IPS-18a (cell line): ENCODE measurements around the gene ADAMTS17.
"Not testable (repeated sequence)": the region's sequence is repeated elsewhere in the genome, so short reads cannot be mapped to it uniquely, and the experiment has no call there.

Experiments used
- H3K27ac ChIP-seq: one replicate; pipeline ENCODE4 v1.5.1; 2013; ENCODE audit warnings: low read length
- H3K27me3 ChIP-seq: one replicate; pipeline ENCODE4 v1.6.1; 2013; ENCODE audit warnings: mild to moderate bottlenecking, low read length; ENCODE audit not compliant: control insufficient read depth, insufficient read depth
- H3K36me3 ChIP-seq: one replicate; pipeline ENCODE4 v1.6.1; 2013; ENCODE audit warnings: low read depth, low read length; ENCODE audit not compliant: control insufficient read depth
- H3K4me1 ChIP-seq: one replicate; pipeline ENCODE4 v1.6.1; 2013; ENCODE audit warnings: low read depth, low read length; ENCODE audit not compliant: control insufficient read depth
- H3K4me3 ChIP-seq: one replicate; pipeline ENCODE4 v1.5.1; 2013; ENCODE audit warnings: low read length
- H3K9ac ChIP-seq: one replicate; pipeline ENCODE4 v1.6.1; 2013; ENCODE audit warnings: mild to moderate bottlenecking, low read length, moderate library complexity
- H3K9me3 ChIP-seq: one replicate; pipeline ENCODE4 v1.6.1; 2013; ENCODE audit warnings: low read depth, low read length; ENCODE audit not compliant: control insufficient read depth

The ADAMTS17 gene

GRCh38 chr15:100350434-100351226, 8.9 kb upstream of the ADAMTS17 start:
- peaks cover 10% of the 10 kb centered on the region for H3K27me3 ChIP-seq
- no peak overlapping the region for H3K9ac ChIP-seq
- H3K9me3 ChIP-seq = no peaks in the 10 kb centered on the region
- H3K36me3 ChIP-seq = no peaks in the 10 kb centered on the region
- peaks cover 4% of the 10 kb centered on the region for H3K4me1 ChIP-seq
- H3K4me3 ChIP-seq = peak overlapping the region; percentile 98
- no peak overlapping the region for H3K27ac ChIP-seq

GRCh38 chr15:100349696-100350433, 8.1 kb upstream of the ADAMTS17 start:
- Histone ChIP-seq H3K4me3 (peak overlapping the region; percentile 98), H3K4me1 (peaks cover 4% of the 10 kb centered on the region), H3K36me3 (no peaks in the 10 kb centered on the region), H3K9me3 (no peaks in the 10 kb centered on the region), H3K9ac (peak overlapping the region; percentile 79), H3K27me3 (peaks cover 14% of the 10 kb centered on the region), H3K27ac (no peak overlapping the region)

GRCh38 chr15:100349321-100349695, 7.5 kb upstream of the ADAMTS17 start:
- H3K36me3 ChIP-seq = no peaks in the 10 kb centered on the region
- H3K4me3 ChIP-seq = peak overlapping the region; percentile 98
- no peaks in the 10 kb centered on the region for H3K9me3 ChIP-seq
- H3K27me3 ChIP-seq = peaks cover 20% of the 10 kb centered on the region
- no peak overlapping the region for H3K27ac ChIP-seq
- H3K4me1 ChIP-seq = peaks cover 4% of the 10 kb centered on the region
- no peak overlapping the region for H3K9ac ChIP-seq

- Histone ChIP-seq H3K9ac (no peak overlapping the region), H3K4me1 (peaks cover 4% of the 10 kb centered on the region), H3K36me3 (no peaks in the 10 kb centered on the region), H3K4me3 (no peak overlapping the region), H3K27me3 (peaks cover 23% of the 10 kb centered on the region), H3K9me3 (no peaks in the 10 kb centered on the region), H3K27ac (no peak overlapping the region)
Observed at GRCh38 chr15:100348578-100348977, 6.8 kb upstream of the ADAMTS17 start.

GRCh38 chr15:100346866-100347512, 5.2 kb upstream of the ADAMTS17 start:
- Histone ChIP-seq H3K4me3 (no peak overlapping the region), H3K9me3 (no peaks in the 10 kb centered on the region), H3K4me1 (peaks cover 4% of the 10 kb centered on the region), H3K9ac (no peak overlapping the region), H3K27me3 (peaks cover 37% of the 10 kb centered on the region), H3K36me3 (no peaks in the 10 kb centered on the region), H3K27ac (no peak overlapping the region)

- H3K4me3 ChIP-seq = no peak overlapping the region
- H3K36me3 ChIP-seq = no peaks in the 10 kb centered on the region
- peaks cover 44% of the 10 kb centered on the region for H3K27me3 ChIP-seq
- H3K4me1 ChIP-seq = peaks cover 4% of the 10 kb centered on the region
- no peak overlapping the region for H3K9ac ChIP-seq
- H3K27ac ChIP-seq = no peak overlapping the region
- H3K9me3 ChIP-seq = no peaks in the 10 kb centered on the region
Observed at GRCh38 chr15:100345438-100345837, 3.7 kb upstream of the ADAMTS17 start.

- H3K9ac ChIP-seq = no peak overlapping the region
- H3K27me3 ChIP-seq = peaks cover 48% of the 10 kb centered on the region
- H3K36me3 ChIP-seq = no peaks in the 10 kb centered on the region
Observed at GRCh38 chr15:100343251-100343650, 1.5 kb upstream of the ADAMTS17 start.

GRCh38 chr15:100341239-100341749, 481 bp downstream of the ADAMTS17 start:
- peak overlapping the region; percentile 59 for H3K4me3 ChIP-seq
- H3K9me3 ChIP-seq = no peaks in the 10 kb centered on the region
- no peak overlapping the region for H3K27ac ChIP-seq
- H3K9ac ChIP-seq = no peak overlapping the region
- peaks cover 48% of the 10 kb centered on the region for H3K27me3 ChIP-seq
- peaks cover 4% of the 10 kb centered on the region for H3K4me1 ChIP-seq
- no peaks in the 10 kb centered on the region for H3K36me3 ChIP-seq

More at GRCh38 chr15:100343251-100343650, 1.5 kb upstream of the ADAMTS17 start:
- Histone ChIP-seq H3K9me3 (no peaks in the 10 kb centered on the region), H3K27ac (no peak overlapping the region), H3K4me1 (peaks cover 4% of the 10 kb centered on the region), H3K4me3 (no peak overlapping the region)

- Histone ChIP-seq H3K4me1 (peaks cover 4% of the 10 kb centered on the region), H3K9ac (no peak overlapping the region), H3K27me3 (peaks cover 48% of the 10 kb centered on the region), H3K9me3 (no peaks in the 10 kb centered on the region), H3K36me3 (no peaks in the 10 kb centered on the region), H3K4me3 (peak overlapping the region; percentile 21), H3K27ac (no peak overlapping the region)
Observed at GRCh38 chr15:100340721-100341238, 995 bp downstream of the ADAMTS17 start.

- Histone ChIP-seq H3K27me3 (peaks cover 46% of the 10 kb centered on the region), H3K4me3 (no peak overlapping the region), H3K9ac (no peak overlapping the region), H3K9me3 (no peaks in the 10 kb centered on the region), H3K4me1 (peaks cover 4% of the 10 kb centered on the region), H3K27ac (no peak overlapping the region), H3K36me3 (no peaks in the 10 kb centered on the region)
Observed at GRCh38 chr15:100339999-100340398, 1.8 kb downstream of the ADAMTS17 start.

- H3K27me3 ChIP-seq = peaks cover 40% of the 10 kb centered on the region
- not testable (repeated sequence) for H3K4me1 ChIP-seq, H3K4me3 ChIP-seq, H3K27ac ChIP-seq, H3K9ac ChIP-seq, H3K36me3 ChIP-seq, H3K9me3 ChIP-seq
Observed at GRCh38 chr15:100339451-100339850, 2.3 kb downstream of the ADAMTS17 start.
